HG02642 (cell line): ENCODE measurements around the gene PWWP2A.
"Not testable (repeated sequence)": the region's sequence is repeated elsewhere in the genome, so short reads cannot be mapped to it uniquely, and the experiment has no call there.

Source experiments
- ATAC-seq: cut with Tn5 transposase; IDR thresholded peaks from one replicate; pipeline ENCODE4 v1.9.1; 2021; ENCODE audit warnings: mild to moderate bottlenecking; ENCODE audit not compliant: unreplicated experiment, poor library complexity

Gene PWWP2A

DNA sequence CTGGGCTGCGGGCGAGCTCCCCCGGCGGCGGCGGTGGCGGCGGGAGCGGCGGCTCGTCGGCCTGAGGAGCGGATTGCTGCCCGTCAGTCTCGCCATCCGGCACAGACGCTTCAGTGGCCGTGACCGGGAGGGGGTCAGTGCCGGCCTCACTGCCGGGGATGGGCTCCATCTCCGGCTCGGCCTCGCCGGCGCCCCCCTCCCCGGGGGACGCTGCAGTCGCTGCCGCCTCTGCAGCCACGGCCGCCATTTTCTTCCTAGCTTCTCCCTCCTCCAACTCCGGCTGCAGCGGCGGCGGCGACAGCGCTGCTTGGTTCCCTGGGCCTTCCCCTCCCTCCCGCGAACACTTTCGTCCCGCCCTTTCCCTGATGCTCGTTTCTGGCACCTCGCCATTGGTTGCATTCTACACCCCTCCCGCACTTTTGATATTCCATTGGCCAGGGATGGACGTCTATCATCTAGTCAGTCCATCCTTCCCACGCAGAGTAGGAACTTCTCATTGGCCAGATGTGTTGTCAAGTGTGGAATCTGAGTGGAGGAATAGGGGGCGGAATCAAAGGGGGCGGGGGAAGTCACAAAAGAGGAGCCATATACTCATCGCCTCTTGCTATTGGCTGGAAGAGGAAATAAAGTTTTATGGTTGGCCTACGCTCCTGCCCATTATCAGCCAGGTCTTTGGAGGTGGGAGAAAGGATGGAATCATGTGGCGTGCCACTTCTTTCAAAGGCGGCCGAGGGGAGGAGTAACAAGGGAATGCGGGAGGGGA, at the start of gene PWWP2A:
Gene PWWP2A, minus strand, starts transcription at position 309 of the 763 bp plus-strand sequence. Its CDS starts 62 bp downstream, at position 247.
- peak; percentile 91 for ATAC-seq

DNA sequence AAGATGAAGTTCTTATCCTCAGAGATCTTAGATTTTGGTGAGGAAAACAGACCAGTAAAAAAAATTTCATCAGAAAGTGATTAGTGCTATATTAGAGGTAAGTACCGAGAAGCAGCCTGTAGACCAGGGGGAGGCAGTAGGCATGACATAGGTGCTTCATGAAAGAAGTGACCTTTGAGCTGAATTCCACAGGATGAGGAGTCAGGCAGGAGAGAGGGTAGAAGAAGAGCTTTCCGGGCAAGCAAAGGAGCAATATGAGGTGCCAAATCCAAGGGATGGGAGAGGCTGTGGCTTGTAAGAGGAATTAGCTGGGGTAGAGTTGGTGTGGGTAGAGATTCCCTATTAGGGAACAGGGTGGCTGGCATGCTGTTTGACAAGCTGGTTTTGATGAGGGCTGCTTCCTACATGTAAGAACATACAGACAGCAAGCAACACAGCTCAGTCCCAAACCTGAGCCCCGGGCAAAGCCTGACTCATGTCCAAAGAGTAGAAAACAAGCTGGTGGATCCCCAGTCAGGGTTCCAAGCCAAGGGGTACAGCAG, 48.4 kb upstream of the PWWP2A start:
- no peak for ATAC-seq

- no peak for ATAC-seq
These were observed 47.8 kb upstream of the PWWP2A start for GRCh38 chr5:160166973-160167623.

DNA sequence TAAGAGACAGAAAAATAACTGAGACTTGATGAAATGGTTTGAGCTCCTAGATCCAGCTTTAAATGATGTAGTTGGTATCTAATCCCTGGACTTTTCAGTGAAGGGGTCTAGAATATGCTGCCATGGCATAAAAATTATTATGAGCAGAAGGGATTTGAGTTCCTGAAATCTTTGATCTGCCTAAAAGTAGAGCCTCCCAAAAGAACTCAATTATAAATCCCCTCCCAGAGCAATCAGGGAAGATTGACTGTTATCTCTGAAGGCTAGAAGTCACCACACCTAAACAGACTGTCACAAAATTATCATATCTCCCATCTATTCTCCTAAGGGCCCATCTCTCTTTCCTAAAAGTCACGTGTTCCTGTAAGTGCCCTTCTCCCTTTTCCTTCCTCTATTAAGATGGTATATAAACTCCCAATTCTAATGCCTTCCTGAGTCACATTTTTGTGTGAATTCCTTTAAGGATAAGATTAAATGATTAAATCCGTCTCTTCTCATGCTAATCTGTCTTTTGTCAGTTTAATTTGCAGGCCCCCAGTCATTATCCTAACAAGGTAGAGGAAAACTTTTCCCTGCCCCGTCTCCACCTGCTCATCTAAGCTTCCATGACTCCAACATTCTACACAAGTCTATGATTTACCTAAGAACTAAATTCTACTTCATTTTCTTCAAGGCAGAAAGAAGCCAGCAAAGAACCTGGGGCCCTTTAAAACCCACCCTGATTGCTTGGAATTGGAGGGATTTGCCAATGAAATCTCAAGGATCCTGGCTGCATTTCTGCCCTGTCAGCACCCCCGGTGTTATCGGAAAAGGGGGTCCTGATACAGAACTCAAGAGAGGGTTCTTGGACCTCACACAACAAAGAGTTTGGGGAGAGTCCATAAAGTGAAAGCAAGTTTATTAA, 47.1 kb upstream of the PWWP2A start:
- ATAC-seq: no peak

DNA sequence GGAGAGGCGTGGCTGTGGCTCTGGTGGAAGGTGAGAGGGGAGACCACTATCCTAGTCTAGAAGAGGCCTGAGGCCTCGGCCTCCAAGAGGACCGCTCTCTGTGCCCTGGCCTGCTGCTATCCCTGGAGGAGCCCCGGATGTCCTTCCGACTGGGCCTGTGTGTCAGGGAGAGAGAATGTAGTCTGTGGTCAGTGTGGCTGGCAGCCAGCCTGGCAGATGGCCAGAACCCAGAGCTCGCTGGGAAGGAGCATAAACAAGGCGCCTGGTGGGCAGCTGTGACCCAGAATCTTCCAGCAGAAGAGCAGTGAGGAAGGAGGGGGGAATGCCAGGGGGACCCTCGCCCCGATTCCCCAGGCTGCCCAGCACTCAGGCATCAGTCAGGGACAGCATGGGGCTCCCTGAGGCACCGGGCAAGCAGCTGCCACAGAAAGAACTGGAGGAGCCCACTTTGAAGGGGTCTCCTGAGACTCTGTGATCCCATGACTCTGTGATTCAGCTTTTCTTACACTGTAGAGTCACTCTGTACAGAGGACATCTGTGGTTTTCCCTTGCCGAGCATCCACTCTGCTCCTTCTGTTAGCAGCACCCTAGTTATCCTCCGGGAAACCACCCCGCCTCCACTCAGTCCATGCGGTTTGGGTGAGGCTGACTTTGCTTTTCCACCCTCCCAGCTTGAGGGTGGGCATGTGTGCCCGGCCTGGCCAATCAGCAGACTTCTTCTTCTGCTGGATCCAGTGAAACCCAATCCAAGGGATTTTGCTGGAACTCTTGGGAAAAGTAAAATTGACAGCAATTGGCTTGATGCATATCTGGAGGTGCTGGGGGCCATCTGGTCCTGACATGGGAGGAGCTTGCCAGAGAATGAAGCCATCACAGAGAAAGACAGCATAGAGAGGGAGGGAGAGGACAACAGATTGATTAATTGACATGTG, 46.2 kb upstream of the PWWP2A start:
- no peak for ATAC-seq

- ATAC-seq: no peak
These were observed 43.7 kb upstream of the PWWP2A start for GRCh38 chr5:160162910-160163309.

DNA sequence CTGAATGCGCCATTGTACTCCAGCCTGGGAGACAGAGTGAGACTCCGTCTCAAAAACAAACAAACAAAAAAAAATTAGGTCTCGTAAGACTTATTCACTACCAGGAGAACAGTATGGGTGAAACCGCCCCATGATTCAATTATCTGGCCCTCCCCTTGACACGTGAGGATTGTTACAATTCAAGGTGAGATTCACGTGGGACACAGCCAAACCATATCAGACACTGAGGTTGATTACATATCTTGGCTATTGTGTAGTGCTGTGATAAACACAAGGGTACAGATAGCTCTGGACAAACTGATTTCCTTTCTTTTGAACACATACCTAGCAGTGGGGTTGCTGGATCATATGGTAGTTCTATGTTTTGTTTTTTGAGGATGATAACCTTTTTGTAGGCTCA, 42.4 kb upstream of the PWWP2A start:
- no peak for ATAC-seq

DNA sequence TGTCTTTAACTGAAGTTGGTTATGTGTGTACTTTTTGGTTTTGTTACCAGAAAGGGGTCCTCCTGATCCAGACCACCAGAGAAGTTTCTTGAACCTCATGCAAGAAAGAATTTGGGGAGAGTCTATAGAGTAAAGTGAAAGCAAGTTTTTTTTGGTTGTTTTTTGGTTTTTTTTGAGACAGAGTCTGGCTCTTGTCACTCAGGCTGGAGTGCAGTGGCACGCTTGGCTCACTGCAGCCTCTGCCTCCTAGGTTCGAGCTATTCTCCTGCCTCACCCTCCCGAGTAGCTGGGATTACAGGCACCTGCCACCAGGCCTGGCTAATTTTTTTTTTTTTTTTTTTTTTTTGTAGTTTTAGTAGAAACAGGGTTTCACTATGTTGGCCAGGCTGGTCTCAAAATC, 41.6 kb upstream of the PWWP2A start:
- not testable (repeated sequence) for ATAC-seq

- ATAC-seq: no peak
These were observed 40.9 kb upstream of the PWWP2A start for GRCh38 chr5:160159991-160160792.

DNA sequence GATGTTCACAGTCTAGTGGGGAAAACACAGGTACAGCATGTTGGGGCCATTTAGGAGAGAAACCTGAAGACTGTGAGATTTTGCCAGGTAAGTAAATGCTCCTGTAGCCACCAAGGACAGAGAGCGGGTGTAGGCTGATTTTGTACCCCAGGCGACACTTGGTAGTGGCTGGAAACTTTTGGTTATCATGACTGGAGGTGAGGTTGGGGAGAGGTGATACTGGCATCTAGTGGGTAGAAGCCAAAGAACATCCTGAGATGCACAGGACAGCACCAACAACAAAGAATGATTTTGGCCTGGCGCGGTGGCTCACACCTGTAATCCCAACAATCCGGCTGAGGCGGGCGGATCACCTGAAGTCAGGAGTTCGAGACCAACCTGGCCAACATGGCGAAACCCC, 38.8 kb upstream of the PWWP2A start:
- ATAC-seq: no peak

GRCh38 chr5:160155017-160155750, 35.9 kb upstream of the PWWP2A start:
- ATAC-seq: no peak

GRCh38 chr5:160152901-160153300, 33.7 kb upstream of the PWWP2A start:
- ATAC-seq: no peak

DNA sequence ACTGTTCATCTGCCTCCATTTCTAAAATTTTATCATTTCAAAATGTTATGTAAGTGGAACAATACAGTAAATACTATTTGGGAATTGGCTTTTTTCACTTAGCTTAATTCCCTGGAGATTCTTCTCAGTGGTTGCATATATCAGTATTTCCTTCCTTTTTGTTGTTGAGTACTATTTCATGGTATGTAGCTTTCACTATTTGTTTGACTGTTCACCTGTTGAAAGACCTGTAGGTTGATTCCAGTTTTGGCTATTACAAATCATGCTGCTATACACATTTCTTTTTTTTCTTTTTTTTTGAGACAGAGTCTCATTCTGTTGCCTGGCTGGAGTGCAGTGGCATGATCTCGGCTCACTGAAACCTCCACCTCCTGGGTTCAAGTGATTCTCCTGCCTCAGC, 33.0 kb upstream of the PWWP2A start:
- ATAC-seq: peak; percentile 57

DNA sequence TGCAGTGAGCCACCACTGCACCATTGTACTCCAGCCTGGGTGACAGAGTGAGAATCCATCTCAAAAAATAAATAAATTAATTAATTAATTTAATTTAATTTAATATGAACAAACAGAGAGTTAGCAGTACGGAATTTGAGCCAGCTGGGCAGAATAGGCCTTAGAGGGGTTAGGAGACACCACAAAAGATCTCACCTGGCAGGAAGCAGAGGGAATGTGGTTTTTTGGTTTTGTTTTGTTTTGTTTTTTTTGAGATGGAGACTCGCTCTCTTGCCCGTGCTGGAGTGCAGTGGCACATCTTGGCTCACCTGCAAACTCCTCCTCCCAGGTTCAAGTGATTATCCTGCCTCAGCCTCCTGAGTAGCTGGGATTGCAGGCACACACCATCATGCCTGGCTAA, 31.8 kb upstream of the PWWP2A start:
- ATAC-seq: no peak

- no peak for ATAC-seq
These were observed 31.1 kb upstream of the PWWP2A start for GRCh38 chr5:160150381-160150780.

- not testable (repeated sequence) for ATAC-seq
These were observed 25.2 kb upstream of the PWWP2A start for GRCh38 chr5:160144436-160144835.

DNA sequence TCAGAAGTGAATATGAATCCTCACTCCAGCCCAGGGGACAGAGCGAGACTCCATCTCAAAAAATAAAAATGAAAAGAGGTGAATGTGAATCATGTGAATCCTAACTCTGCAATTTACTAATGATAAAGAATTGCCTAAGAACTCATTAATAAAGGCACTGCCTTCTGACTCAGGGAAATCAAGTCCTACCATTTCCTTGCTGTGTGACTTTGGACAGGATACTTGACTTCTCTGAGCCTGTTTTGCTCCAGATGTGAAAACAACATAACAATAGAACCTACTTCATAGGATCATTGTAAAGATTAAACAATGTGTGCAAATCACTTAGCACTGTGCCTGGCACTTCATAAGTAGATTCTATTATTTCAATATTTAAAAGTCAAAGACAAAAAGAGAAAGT, 15.1 kb upstream of the PWWP2A start:
- ATAC-seq: no peak

GRCh38 chr5:160133918-160134304, 14.7 kb upstream of the PWWP2A start:
- ATAC-seq: no peak
